ENCODE results near the gene MYO6. TPM values are rescaled to one million over a fixed set of nuclear protein-coding genes. Genes with fewer than 3 reads are reported as not detected.

The MYO6 gene
- polyA plus RNA-seq, 1 of the 3 experiments (the other 2 are of a cell fraction), result 6.2 TPM

DNA sequence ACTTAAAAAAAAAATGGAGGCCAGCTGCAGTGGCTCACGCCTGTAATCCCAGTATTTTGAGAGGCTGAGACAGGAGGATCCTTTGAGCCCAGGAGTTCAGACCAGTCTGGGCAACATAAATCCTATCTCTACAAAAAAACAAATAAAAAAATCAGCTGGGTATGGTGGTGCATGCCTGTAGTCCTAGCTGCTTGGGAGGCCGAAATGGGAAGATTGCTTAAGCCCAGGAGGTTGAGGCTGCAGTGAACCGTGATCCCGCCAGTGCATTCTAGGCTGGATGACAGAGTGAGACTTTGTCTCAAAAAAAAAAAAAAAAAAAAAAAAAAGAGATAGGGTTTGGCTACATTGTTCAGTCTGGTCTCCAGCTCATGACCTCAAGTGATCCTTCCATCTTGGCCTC is 29.7 kb downstream of the MYO6 start:
- POLR2A ChIA-PET, result no interaction called here
- TF ChIP-seq ELF1 (IDR thresholded peaks at IDR 0.05) (no peak), RAD21 (IDR thresholded peaks at IDR 0.05; ENCODE audit: low read length) (no peak), MXI1 (IDR thresholded peaks at IDR 0.05; ENCODE audit: low read depth, low read length) (no peak), FOXM1 (IDR thresholded peaks at IDR 0.05; ENCODE audit: low read depth) (no peak), SMC3 (IDR thresholded peaks at IDR 0.05; ENCODE audit: low read depth, low read length) (no peak), POLR2AphosphoS5 (IDR thresholded peaks at IDR 0.05; ENCODE audit: low read depth, low read length) (no peak), RCOR1 (IDR thresholded peaks at IDR 0.05; ENCODE audit: low read length) (no peak), TAF1 (IDR thresholded peaks at IDR 0.05; ENCODE audit: borderline replicate concordance, low read depth, low read length) (no peak), SIN3A (IDR thresholded peaks at IDR 0.05; ENCODE audit: borderline replicate concordance, low read depth, low read length) (no peak), NRF1 (IDR thresholded peaks at IDR 0.05; ENCODE audit: low read depth, low read length) (no peak), RXRA (IDR thresholded peaks at IDR 0.05; ENCODE audit: borderline replicate concordance, low read depth) (no peak)
- TF ChIP-seq, protein P1, sequence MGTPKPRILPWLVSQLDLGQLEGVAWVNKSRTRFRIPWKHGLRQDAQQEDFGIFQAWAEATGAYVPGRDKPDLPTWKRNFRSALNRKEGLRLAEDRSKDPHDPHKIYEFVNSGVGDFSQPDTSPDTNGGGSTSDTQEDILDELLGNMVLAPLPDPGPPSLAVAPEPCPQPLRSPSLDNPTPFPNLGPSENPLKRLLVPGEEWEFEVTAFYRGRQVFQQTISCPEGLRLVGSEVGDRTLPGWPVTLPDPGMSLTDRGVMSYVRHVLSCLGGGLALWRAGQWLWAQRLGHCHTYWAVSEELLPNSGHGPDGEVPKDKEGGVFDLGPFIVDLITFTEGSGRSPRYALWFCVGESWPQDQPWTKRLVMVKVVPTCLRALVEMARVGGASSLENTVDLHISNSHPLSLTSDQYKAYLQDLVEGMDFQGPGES (IDR thresholded peaks at IDR 0.05; ENCODE audit: low read depth, low read length), result no peak
- TF ChIP-seq, protein P2, sequence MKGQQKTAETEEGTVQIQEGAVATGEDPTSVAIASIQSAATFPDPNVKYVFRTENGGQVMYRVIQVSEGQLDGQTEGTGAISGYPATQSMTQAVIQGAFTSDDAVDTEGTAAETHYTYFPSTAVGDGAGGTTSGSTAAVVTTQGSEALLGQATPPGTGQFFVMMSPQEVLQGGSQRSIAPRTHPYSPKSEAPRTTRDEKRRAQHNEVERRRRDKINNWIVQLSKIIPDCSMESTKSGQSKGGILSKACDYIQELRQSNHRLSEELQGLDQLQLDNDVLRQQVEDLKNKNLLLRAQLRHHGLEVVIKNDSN (IDR thresholded peaks at IDR 0.05; ENCODE audit: borderline replicate concordance, low read depth), result no peak
- TF ChIP-seq, protein P3, sequence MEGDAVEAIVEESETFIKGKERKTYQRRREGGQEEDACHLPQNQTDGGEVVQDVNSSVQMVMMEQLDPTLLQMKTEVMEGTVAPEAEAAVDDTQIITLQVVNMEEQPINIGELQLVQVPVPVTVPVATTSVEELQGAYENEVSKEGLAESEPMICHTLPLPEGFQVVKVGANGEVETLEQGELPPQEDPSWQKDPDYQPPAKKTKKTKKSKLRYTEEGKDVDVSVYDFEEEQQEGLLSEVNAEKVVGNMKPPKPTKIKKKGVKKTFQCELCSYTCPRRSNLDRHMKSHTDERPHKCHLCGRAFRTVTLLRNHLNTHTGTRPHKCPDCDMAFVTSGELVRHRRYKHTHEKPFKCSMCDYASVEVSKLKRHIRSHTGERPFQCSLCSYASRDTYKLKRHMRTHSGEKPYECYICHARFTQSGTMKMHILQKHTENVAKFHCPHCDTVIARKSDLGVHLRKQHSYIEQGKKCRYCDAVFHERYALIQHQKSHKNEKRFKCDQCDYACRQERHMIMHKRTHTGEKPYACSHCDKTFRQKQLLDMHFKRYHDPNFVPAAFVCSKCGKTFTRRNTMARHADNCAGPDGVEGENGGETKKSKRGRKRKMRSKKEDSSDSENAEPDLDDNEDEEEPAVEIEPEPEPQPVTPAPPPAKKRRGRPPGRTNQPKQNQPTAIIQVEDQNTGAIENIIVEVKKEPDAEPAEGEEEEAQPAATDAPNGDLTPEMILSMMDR (IDR thresholded peaks at IDR 0.05), result no peak
- TF ChIP-seq, protein P4, sequence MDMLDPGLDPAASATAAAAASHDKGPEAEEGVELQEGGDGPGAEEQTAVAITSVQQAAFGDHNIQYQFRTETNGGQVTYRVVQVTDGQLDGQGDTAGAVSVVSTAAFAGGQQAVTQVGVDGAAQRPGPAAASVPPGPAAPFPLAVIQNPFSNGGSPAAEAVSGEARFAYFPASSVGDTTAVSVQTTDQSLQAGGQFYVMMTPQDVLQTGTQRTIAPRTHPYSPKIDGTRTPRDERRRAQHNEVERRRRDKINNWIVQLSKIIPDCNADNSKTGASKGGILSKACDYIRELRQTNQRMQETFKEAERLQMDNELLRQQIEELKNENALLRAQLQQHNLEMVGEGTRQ (IDR thresholded peaks at IDR 0.05; ENCODE audit: borderline replicate concordance, low read depth, low read length), result no peak
- TF ChIP-seq, protein P5, sequence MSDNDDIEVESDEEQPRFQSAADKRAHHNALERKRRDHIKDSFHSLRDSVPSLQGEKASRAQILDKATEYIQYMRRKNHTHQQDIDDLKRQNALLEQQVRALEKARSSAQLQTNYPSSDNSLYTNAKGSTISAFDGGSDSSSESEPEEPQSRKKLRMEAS (IDR thresholded peaks at IDR 0.05; ENCODE audit: low read depth), result no peak
- TF ChIP-seq, protein P6, sequence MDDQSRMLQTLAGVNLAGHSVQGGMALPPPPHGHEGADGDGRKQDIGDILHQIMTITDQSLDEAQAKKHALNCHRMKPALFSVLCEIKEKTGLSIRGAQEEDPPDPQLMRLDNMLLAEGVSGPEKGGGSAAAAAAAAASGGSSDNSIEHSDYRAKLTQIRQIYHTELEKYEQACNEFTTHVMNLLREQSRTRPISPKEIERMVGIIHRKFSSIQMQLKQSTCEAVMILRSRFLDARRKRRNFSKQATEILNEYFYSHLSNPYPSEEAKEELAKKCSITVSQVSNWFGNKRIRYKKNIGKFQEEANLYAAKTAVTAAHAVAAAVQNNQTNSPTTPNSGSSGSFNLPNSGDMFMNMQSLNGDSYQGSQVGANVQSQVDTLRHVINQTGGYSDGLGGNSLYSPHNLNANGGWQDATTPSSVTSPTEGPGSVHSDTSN (IDR thresholded peaks at IDR 0.05), result no peak
- no peak for DNase-seq
- Histone ChIP-seq H3K27me3 (ENCODE audit: insufficient read depth) (no peaks in the 10 kb centered on the region), H3K36me3 (replicated peaks in 1 of 2; ENCODE audit: control insufficient read depth in 1 of 2, insufficient read depth in 2 of 2, low read length in 1 of 2) (no peaks in the 10 kb centered on the region), H3F3A (replicated peaks; ENCODE audit: insufficient read depth) (peaks cover 9% of the 10 kb centered on the region), H3K4me2 (no peak overlapping the region), H2AFZ (ENCODE audit: low read depth) (no peak overlapping the region), H3K9ac (no peak overlapping the region), H3K79me2 (ENCODE audit: insufficient read depth) (peaks cover 12% of the 10 kb centered on the region), H3K4me3 (ENCODE audit: low read depth in 2 of 2, low read length in 1 of 2) (no peak overlapping the region), H4K20me1 (ENCODE audit: insufficient read depth) (no peaks in the 10 kb centered on the region), H3K27ac (ENCODE audit: low read depth in 2 of 2, low read length in 1 of 2) (no peak overlapping the region), H3K9me3 (no peaks in the 10 kb centered on the region), H3K4me1 (ENCODE audit: control insufficient read depth in 1 of 2, insufficient read depth in 2 of 2, low read depth in 1 of 2, low read length in 1 of 2) (peaks cover 0 to 5% of the 10 kb centered on the region in 2 experiments; a peak in 1 of 4 replicates), H3K9me2 (no peaks in the 10 kb centered on the region)
- CTCF ChIA-PET, result no interaction called here
- WGBS (ENCODE audit: low lambda C conversion rate), result 97% methylated on average over 4 of the region's 4 CpGs
